HG03442 (cell line): Measurements from ENCODE around the gene ITGAX.
"Not testable (repeated sequence)": the region's sequence is repeated elsewhere in the genome, so short reads cannot be mapped to it uniquely, and the experiment has no call there.

Source experiments
- ATAC-seq: cut with Tn5 transposase; IDR thresholded peaks from one replicate; pipeline ENCODE4 v1.9.1; 2021; ENCODE audit warnings: mild to moderate bottlenecking, moderate library complexity; ENCODE audit not compliant: unreplicated experiment

The ITGAX gene

GRCh38 chr16:31404353-31405064, 49.5 kb downstream of the ITGAX start:
- no peak for ATAC-seq

DNA sequence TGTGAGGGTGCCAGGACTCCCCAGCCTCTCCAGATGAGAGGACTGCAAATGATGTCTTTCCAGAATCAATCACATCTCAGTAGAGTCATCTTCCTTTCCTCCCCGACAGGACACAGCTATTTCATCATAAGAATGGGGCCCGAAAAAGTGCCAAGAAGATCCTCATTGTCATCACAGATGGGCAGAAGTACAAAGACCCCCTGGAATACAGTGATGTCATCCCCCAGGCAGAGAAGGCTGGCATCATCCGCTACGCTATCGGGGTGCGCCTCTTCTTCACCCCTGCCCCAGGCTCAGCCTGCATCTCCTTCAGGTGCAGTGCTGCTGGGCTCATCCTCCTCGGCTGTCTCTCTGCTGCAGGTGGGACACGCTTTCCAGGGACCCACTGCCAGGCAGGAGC, 52.4 kb downstream of the ITGAX start:
- ATAC-seq = no peak

- no peak for ATAC-seq
Observed at GRCh38 chr16:31409433-31409832, 54.5 kb downstream of the ITGAX start.

GRCh38 chr16:31410082-31410481, 55.1 kb downstream of the ITGAX start:
- no peak for ATAC-seq

- ATAC-seq = no peak
Observed at GRCh38 chr16:31411024-31411844, 56.3 kb downstream of the ITGAX start.

DNA sequence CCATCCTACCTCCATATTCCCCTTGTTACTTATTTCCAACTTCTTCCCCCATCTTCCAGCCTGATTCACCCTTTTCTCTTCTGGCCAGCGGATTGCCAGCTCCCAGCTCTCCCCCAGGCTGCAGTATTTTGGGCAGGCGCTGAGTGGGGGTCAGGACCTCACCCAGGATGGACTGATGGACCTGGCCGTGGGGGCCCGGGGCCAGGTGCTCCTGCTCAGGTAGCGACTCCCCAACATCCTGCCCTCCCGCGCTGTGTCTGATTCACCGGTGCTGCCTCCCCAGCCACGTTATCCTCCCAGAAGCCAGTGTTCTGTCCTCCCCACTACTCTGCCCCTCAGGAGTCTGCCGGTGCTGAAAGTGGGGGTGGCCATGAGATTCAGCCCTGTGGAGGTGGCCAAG, 57.8 kb downstream of the ITGAX start:
- ATAC-seq = no peak

GRCh38 chr16:31413381-31413780, 58.4 kb downstream of the ITGAX start:
- ATAC-seq = no peak

- ATAC-seq = no peak
Observed at GRCh38 chr16:31413943-31414342, 59.0 kb downstream of the ITGAX start.

DNA sequence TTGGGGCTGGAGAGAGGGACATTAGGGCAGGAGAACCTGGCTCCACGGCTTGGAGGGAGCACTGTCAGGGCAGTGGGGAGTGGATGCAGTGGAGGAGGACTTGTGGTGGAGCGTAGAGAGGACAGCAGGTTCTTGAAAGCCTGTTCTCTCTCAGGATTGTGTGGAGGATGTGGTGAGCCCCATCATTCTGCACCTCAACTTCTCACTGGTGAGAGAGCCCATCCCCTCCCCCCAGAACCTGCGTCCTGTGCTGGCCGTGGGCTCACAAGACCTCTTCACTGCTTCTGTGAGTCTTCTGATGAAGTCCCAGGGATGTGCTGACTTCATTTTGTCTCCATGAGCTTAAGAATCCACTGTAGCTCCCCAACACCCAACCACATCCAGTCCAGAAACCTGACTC, 59.7 kb downstream of the ITGAX start:
- no peak for ATAC-seq

DNA sequence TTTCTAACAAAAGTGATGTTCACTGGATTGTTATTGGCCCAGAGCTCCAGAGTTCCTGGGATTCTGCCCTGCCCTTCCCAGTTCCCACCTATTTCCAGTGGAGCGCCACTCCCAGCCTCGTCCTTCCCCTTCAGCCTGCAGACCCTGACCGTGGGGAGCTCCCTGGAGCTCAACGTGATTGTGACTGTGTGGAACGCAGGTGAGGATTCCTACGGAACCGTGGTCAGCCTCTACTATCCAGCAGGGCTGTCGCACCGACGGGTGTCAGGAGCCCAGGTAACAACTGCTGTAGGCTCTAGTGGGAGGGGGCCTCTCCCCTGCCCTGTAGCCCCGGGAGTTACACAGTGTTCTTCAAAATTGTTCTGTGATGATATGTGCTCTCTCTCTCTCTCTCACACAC, 61.4 kb downstream of the ITGAX start:
- no peak for ATAC-seq

- ATAC-seq = not testable (repeated sequence)
Observed at GRCh38 chr16:31417036-31417435, 62.1 kb downstream of the ITGAX start.

DNA sequence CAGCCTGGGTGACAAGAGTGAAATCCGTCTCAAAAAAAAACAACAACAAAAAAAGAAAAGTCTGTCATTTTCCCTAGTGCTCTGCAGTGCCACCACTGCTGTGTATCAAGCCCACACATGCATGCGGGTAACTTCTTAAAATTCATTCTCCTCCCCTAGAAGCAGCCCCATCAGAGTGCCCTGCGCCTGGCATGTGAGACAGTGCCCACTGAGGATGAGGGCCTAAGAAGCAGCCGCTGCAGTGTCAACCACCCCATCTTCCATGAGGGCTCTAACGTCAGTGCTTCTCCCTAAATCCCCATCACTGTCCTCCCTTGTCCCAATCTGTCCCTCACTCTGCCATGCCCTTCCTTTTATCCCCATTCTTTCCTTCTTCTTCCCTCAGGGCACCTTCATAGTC, 62.9 kb downstream of the ITGAX start:
- ATAC-seq = no peak

GRCh38 chr16:31420037-31420436, 65.1 kb downstream of the ITGAX start:
- ATAC-seq = no peak

DNA sequence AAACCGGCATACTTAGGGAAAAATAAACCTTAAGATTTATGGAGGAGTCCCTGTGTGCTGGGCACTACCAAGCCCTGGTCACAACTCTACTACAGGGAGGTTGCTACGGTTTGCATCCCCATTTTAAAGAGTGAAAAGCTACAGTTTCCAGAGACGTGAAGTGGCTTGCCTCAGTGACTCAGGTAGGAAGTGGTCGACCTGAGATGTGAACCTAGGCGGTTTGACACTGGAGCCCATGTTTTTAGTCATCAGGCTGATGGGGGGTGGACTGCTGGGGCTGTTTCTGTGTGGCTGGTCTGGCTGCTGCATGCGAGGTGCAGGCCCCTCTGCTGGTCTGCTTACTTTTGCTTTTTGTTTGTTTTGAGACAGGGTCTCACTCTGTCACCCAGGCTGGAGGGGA, 66.6 kb downstream of the ITGAX start:
- peak; percentile 77 for ATAC-seq

GRCh38 chr16:31423241-31423640, 68.3 kb downstream of the ITGAX start:
- ATAC-seq = no peak

GRCh38 chr16:31423801-31424200, 68.8 kb downstream of the ITGAX start:
- ATAC-seq = no peak

- no peak for ATAC-seq
Observed at GRCh38 chr16:31427441-31428278, 72.7 kb downstream of the ITGAX start.

DNA sequence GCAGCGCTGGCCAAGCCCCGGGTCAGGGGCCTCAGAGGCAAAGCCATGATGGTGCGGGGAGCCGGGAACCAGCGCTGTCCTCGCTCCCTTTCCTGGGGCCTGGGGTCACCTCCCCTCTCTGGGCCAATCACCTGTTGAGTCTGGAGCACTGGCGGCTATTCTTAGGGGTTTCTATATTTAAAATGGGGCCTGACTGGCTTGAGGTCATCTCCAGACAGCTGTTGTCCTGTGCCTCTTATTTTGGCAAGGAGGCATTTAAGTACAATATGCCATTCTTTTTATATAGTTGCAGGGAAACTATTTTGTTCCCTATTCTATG, 73.3 kb downstream of the ITGAX start, which contains the start of gene COX6A2:
COX6A2 (minus strand) TSS at position 82 of the 319 bp plus-strand sequence; CDS start at position 47, 35 bp downstream.
- no peak for ATAC-seq

- no peak for ATAC-seq
Observed at GRCh38 chr16:31428638-31429247, 73.8 kb downstream of the ITGAX start.

GRCh38 chr16:31429314-31429713, 74.3 kb downstream of the ITGAX start:
- ATAC-seq = no peak

DNA sequence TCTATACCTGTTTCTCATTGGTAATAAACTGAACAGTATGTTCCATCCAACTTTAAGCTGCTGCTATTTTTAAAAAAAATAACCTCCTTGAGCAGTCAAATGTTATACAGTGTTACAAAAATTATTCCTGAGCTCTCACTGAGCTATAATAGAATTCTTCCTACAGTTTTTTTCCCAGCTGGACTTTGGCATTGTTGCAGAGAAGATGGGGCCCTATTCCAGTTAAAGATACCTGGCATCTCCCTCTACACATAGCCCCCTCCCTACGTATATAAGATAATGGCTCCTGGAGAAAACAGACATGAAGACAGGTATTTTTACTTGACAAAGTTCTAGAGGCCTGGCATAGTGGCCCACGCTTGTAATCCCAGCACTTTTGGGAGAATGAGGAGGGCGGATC, 74.8 kb downstream of the ITGAX start:
- no peak for ATAC-seq
